ENCODE measurements around the gene SOCS3.

Gene SOCS3

DNA sequence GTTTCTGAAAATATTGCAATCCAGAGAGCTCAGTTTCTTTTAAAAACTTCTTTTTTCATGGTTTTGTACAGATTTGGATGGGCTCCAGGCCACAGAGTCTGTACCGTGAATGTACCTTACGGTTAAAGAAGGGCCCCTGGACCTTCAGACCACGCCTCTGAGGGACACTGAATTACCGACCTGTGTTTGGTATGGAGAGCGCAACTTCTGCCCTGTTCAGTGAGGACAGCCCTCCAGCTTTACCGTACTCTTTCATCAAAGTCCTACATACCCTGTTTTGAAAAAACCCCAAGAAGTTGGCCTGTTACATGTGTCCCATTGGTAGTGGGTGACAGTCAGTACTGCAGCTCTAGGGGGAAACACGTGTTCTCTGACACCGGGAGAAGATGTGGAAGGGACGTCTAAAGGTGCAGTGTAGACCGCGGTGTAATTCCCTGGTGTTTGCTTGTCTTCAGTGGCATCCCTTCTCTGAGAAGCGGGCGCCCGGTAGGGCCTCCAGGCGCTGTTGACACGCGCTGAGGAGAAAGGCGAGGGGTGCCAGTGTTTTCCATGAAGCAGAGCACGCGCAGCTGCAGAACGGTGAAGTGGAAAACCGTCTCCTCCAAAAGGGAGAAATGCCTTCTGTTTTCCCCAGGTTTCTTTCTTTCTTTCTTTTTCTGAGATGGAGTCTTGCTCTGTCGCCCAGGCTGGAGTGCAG is 24.8 kb upstream of the SOCS3 start:
- ATAC-seq (replicated peaks; ENCODE audit: extremely low read depth, poor library complexity, severe bottlenecking) (no peak), DNase-seq (ENCODE audit: low spot score in 2 of 2) (no peak)
- peak overlapping the region; percentile 57 for H3K4me3 Mint-ChIP-seq
- H3K36me3 Mint-ChIP-seq (ENCODE audit: insufficient read depth) = peaks cover 20% of the 10 kb centered on the region
- H3K27ac Mint-ChIP-seq (ENCODE audit: low read depth) = peak overlapping the region; percentile 64
- H3K9me3 Mint-ChIP-seq = no peaks in the 10 kb centered on the region
- H3K4me1 Mint-ChIP-seq = peaks cover 73% of the 10 kb centered on the region
- H3K27me3 Mint-ChIP-seq = no peaks in the 10 kb centered on the region

DNA sequence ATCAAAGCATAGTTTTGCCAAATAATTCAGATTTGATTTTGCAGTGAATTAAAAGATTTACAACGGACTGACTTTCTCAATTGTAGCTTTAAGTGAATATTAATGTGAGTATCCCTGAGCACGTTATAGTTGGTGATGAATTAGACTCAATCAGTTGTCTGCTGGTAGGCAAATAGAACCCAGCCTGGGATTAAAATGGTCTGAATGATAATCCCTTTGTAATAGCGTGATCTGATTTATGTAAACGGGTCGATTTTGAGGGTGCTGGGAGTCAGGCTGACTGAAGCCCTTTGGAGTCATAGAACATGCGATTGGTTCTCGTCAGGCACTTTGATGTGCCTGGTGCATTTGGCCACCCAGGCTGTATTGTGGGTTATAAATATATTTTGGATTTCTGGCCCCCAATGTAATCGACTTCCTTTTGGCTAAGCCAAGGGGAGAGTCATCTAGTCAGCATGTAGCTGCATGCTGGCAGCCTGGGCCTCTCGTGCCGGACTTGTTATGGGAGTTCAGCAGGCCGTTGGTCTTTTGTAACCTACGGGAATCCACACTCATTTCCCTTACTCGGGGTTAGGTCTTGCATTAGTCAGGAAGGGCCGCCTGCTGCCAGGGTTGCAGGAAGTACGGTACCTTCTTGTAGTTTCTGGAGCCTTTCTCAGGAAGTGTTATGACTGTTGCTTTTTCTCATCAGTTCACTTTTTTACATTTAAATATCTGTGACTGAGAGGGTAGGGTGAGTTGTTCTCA is 24.0 kb upstream of the SOCS3 start:
- DNase-seq (ENCODE audit: low spot score in 2 of 2) = no peak
- peak overlapping the region; percentile 57 for H3K4me3 Mint-ChIP-seq
- H3K4me1 Mint-ChIP-seq = peaks cover 79% of the 10 kb centered on the region
- peak overlapping the region; percentile 64 for H3K27ac Mint-ChIP-seq (ENCODE audit: low read depth)
- no peak for ATAC-seq (replicated peaks; ENCODE audit: extremely low read depth, poor library complexity, severe bottlenecking)
- no peaks in the 10 kb centered on the region for H3K9me3 Mint-ChIP-seq
- H3K27me3 Mint-ChIP-seq = no peaks in the 10 kb centered on the region
- peaks cover 22% of the 10 kb centered on the region for H3K36me3 Mint-ChIP-seq (ENCODE audit: insufficient read depth)

DNA sequence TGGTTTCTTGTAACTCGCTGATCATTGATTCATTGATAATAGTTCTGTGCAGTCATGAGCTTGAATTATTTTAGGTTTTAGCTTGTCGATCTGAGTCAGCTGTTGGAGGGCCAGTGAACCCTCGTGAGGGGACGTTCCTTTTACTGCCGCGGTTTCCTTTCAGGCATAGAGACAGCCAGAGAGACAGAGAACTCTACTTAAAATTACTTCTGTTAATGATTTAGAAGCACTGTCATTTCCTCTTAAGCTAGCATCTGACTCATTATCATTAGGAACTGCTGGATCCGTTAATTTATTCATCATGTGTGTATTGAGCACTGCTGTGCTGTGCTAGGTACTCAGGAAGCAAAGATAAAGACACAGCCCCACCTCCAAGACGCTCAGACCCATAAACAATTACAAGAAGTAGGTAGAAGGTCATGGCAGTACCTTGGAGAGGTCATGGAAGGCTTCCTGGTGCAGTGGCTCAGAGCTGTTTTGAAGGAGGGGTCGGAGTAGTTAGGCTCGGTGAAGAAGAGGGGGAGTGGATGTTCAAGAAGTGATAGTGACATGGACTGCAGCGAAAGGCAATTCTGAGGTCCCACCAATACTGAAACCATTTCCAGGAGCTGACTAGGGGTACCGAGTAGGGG is 21.8 kb upstream of the SOCS3 start:
- peak overlapping the region; percentile 96 for H3K4me3 Mint-ChIP-seq
- H3K27ac Mint-ChIP-seq (ENCODE audit: low read depth) = peak overlapping the region; percentile 71
- DNase-seq (ENCODE audit: low spot score in 2 of 2) (peak in 1 of 2 donors; percentile 32), ATAC-seq (replicated peaks; ENCODE audit: extremely low read depth, poor library complexity, severe bottlenecking) (peak; percentile 73)
- H3K9me3 Mint-ChIP-seq = no peaks in the 10 kb centered on the region
- H3K36me3 Mint-ChIP-seq (ENCODE audit: insufficient read depth) = peaks cover 24% of the 10 kb centered on the region
- H3K4me1 Mint-ChIP-seq = peaks cover 72% of the 10 kb centered on the region
- H3K27me3 Mint-ChIP-seq = no peaks in the 10 kb centered on the region

DNA sequence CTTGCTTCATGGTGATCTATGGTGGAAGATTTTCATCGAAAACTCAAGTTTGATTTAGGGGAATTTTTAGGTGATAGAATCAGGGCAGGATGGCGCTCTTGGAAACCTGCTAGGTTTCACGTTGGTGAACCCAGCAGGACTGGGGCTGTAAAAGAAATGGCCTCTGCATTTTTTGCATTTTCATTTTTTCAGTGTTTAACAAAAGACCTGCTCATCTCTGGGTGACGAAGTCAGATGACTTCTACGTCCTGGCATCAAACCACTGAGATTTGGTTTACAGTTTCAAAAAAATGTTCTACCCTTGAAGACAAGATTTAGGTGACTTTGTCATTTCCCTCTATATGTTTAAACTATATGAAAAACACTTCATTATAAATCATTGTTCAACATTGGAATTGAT is 20.5 kb upstream of the SOCS3 start:
- no peak for ATAC-seq (replicated peaks; ENCODE audit: extremely low read depth, poor library complexity, severe bottlenecking)
- Mint-ChIP-seq H3K4me3 (peak overlapping the region; percentile 96), H3K9me3 (no peaks in the 10 kb centered on the region), H3K27me3 (no peaks in the 10 kb centered on the region), H3K27ac (ENCODE audit: low read depth) (peak overlapping the region; percentile 71), H3K36me3 (ENCODE audit: insufficient read depth) (peaks cover 20% of the 10 kb centered on the region), H3K4me1 (peaks cover 60% of the 10 kb centered on the region)
- no peak for DNase-seq (ENCODE audit: low spot score in 2 of 2)

DNA sequence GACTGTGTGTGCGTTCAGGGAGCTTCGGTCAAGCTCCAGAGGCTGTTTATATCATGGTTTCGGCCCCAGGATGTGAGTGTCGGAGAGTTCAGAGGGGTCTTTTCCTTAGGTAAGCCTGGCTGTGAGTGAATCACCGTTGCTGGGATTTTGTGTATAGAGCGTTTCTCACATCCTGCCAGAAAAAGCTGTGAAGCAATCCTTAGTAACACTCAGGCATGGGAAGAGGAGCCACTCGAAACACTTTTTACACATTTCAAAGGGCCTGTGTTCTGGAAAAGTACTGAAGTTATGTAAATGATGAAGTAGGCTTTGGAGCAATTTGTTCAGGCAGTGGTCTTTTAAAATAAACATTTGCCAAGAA is 19.2 kb upstream of the SOCS3 start:
- Mint-ChIP-seq H3K4me3 (peak overlapping the region; percentile 96), H3K27me3 (no peaks in the 10 kb centered on the region), H3K4me1 (peaks cover 50% of the 10 kb centered on the region), H3K36me3 (ENCODE audit: insufficient read depth) (peaks cover 18% of the 10 kb centered on the region), H3K9me3 (no peaks in the 10 kb centered on the region), H3K27ac (ENCODE audit: low read depth) (peak overlapping the region; percentile 76)
- no peak for DNase-seq (ENCODE audit: low spot score in 2 of 2)
- ATAC-seq (replicated peaks; ENCODE audit: extremely low read depth, poor library complexity, severe bottlenecking) = no peak

DNA sequence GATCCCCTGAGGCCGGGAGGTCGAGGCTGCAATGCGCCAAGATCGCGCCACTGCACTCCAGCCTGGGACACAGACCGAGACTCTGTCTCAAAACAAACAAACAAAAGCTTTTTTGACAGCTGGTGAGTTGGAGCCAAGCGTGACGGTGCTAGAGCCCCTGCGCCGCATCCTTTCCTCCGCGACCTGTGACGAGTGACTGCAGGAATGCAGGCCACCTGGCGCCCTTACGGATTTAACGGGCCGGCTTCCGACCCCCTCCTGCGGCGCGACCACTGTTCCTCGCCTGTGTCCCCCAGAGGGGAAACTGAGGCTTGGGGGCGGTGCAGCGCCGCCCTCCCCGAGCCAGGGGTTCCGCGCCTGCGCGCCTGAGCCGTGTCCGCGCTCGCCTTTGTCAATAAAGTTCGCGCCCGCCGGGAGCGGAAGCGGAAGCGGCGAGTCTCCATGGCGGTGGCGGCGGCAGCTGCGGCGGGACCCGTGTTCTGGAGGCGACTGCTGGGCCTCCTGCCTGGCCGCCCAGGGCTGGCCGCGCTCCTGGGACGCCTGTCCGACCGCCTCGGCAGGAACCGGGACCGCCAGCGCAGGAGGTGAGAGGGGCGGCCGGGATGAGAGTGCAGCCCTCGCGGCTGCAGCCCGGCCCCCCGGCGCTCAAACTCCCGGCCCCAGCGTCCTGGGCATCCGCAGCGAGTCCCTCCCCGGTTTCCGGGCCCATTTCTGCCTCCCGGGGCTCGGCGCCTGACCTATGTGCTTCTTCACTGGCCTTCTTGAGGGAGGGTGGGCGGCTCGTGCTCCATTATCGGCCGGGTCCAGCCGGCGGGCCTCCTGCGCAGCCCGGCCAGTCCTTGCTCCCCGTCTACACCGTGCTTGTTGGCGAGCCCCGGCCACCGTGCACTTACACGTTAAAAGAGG is 18.6 kb upstream of the SOCS3 start, which contains the start of gene PGS1:
PGS1 (plus strand) TSS at position 425 of the 906 bp plus-strand sequence; CDS start at position 442, 17 bp downstream.
- Mint-ChIP-seq H3K36me3 (ENCODE audit: insufficient read depth) (peaks cover 18% of the 10 kb centered on the region), H3K27me3 (no peaks in the 10 kb centered on the region), H3K4me3 (peak within 1 kb of the TSS; percentile 96), H3K4me1 (peaks cover 44% of the 10 kb centered on the region), H3K27ac (ENCODE audit: low read depth) (peak within 1 kb of the TSS; percentile 76), H3K9me3 (no peaks in the 10 kb centered on the region)
- DNase-seq (ENCODE audit: low spot score in 2 of 2) (peak; percentile 69 to 76), ATAC-seq (replicated peaks; ENCODE audit: extremely low read depth, poor library complexity, severe bottlenecking) (peak; percentile 55)

DNA sequence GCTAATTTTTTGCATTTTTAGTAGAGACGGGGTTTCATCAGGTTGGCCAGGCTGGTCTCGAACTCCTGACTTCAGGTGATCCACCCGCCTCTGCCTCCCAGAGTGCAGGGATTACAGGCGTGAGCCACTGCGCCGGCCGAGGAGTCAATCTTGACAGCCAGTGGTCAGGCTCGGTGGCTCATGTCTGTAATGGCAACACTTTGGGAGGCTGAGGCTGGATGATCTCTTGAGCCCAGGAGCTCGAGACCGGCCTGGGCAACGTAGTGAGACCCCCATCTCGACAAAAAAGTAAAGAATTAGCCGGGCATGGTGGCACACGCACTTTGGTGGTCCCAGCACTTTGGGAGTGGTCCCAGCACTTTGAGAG is 18.0 kb upstream of the SOCS3 start:
- Mint-ChIP-seq H3K4me1 (peaks cover 38% of the 10 kb centered on the region), H3K27ac (ENCODE audit: low read depth) (no peak overlapping the region), H3K27me3 (no peaks in the 10 kb centered on the region), H3K9me3 (no peaks in the 10 kb centered on the region), H3K36me3 (ENCODE audit: insufficient read depth) (peaks cover 16% of the 10 kb centered on the region), H3K4me3 (peak overlapping the region; percentile 96)
- ATAC-seq (replicated peaks; ENCODE audit: extremely low read depth, poor library complexity, severe bottlenecking) (no peak), DNase-seq (ENCODE audit: low spot score in 2 of 2) (no peak)

DNA sequence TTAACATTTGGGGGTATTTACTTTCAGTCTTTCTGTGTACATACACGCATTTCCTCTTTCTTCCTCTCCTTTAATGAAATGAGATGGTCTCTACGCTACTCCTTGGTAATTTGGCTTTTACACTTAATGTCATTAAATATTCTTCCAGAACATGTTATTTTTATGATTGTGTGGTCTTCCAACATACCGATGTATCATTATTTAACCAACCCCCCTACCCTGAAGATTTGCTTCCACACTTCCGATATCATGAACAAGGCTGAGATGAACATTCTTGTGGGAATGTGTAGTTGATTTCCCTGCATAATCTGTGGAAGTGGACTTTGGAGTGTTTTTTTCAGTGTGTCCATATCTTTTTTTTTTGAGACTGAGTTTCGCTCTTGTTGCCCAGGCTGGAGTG is 16.3 kb upstream of the SOCS3 start:
- DNase-seq (ENCODE audit: low spot score in 2 of 2) = no peak
- Mint-ChIP-seq H3K27me3 (no peaks in the 10 kb centered on the region), H3K36me3 (ENCODE audit: insufficient read depth) (peaks cover 14% of the 10 kb centered on the region), H3K27ac (ENCODE audit: low read depth) (no peak overlapping the region), H3K4me3 (no peak overlapping the region), H3K9me3 (no peaks in the 10 kb centered on the region), H3K4me1 (peaks cover 22% of the 10 kb centered on the region)
- no peak for ATAC-seq (replicated peaks; ENCODE audit: extremely low read depth, poor library complexity, severe bottlenecking)

DNA sequence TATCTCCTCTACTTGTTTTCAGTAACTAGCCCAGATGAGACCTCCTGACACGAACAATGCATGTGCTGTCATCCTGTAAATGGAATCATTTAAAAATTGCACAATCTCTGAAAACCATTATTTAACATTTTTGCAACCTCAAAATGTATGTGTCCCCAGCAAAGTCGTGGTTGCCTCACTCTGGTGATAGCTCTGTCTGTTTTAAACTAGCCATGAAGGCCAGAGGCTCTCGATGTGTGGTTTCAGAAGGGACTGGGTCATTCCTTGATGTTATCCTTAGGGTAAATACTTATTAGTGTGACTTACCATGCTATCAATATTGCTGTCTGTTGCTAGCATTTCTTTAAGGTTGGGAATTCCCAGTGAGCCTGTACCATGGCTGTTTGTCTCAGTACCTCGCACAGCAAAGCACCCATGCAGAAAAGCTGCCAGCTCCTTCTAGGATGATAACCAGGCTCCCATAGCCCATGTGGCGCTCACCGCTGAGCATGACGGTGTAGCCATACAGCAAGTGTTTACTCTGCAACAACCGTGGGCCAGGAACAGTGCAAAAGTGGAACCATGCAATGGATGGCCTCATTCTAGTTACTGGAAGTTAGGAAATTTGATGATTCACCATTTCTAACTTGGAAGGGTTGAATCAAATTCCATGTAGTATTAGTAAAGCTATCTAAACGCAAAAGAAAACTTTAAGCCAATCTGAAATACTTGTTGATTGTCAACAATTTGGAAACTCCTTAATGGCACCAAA is 15.7 kb upstream of the SOCS3 start:
- no peak for DNase-seq (ENCODE audit: low spot score in 2 of 2)
- peaks cover 16% of the 10 kb centered on the region for H3K4me1 Mint-ChIP-seq
- no peak for ATAC-seq (replicated peaks; ENCODE audit: extremely low read depth, poor library complexity, severe bottlenecking)
- no peaks in the 10 kb centered on the region for H3K27me3 Mint-ChIP-seq
- H3K9me3 Mint-ChIP-seq = no peaks in the 10 kb centered on the region
- peaks cover 14% of the 10 kb centered on the region for H3K36me3 Mint-ChIP-seq (ENCODE audit: insufficient read depth)
- no peak overlapping the region for H3K27ac Mint-ChIP-seq (ENCODE audit: low read depth)
- no peak overlapping the region for H3K4me3 Mint-ChIP-seq

DNA sequence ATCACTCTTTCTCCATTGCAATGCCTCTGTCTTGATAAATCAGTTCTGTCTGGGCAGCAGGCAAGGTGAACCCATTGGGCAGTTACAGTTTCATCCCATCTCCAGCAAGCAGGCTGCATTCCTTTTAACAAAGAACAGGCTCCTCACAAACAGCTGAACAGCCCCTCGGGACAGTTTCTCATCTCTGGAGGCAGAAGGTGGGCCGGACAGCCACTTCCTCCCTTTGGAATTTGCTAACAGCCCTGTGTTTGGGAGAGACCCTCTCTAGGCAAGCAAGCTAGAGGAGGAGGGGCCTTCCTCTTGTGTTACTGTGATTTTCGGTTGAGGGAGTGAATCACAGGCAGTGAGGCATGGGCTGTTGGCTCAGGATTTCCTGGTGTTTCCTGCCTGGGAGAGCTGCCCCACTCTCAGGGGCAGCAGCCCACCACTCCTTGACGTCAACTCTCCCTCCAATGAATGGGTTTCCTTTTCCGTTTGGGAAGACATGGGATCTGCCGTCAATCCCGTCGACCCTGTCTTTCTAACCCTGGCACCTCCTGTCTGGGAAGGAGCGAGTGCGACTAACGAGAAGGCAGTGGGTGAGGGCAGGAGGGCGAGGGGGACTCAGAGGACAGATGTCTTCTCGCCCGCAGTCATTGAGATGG is 14.9 kb upstream of the SOCS3 start:
- H3K9me3 Mint-ChIP-seq = no peaks in the 10 kb centered on the region
- no peak overlapping the region for H3K27ac Mint-ChIP-seq (ENCODE audit: low read depth)
- H3K27me3 Mint-ChIP-seq = no peaks in the 10 kb centered on the region
- H3K36me3 Mint-ChIP-seq (ENCODE audit: insufficient read depth) = peaks cover 12% of the 10 kb centered on the region
- H3K4me3 Mint-ChIP-seq = no peak overlapping the region
- peaks cover 9% of the 10 kb centered on the region for H3K4me1 Mint-ChIP-seq
- ATAC-seq (replicated peaks; ENCODE audit: extremely low read depth, poor library complexity, severe bottlenecking) (no peak), DNase-seq (ENCODE audit: low spot score in 2 of 2) (no peak)

DNA sequence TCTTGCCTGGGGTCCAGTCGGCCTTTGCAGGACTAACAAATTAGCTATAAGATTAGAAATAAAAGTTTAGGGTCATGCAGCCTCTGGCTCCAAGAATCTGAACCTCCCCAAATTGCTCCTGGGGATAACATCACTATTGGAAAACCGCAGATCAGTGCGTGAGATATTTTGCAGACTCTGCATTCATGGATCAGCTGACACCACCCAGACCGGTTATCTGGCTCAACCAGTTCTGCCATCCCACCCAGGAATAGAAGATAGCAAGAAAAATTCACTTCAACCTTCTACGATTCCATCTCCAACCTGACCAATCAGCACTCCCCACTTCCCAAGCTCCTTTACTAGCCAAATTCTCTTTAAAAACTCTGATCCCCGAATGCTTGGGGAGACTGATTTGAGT is 14.3 kb upstream of the SOCS3 start:
- peaks cover 10% of the 10 kb centered on the region for H3K36me3 Mint-ChIP-seq (ENCODE audit: insufficient read depth)
- no peak for ATAC-seq (replicated peaks; ENCODE audit: extremely low read depth, poor library complexity, severe bottlenecking)

More for the DNA sequence above, 14.3 kb upstream of the SOCS3 start:
- Mint-ChIP-seq H3K4me3 (no peak overlapping the region), H3K4me1 (peaks cover 5% of the 10 kb centered on the region), H3K27me3 (no peaks in the 10 kb centered on the region), H3K27ac (ENCODE audit: low read depth) (no peak overlapping the region), H3K9me3 (no peaks in the 10 kb centered on the region)
- no peak for DNase-seq (ENCODE audit: low spot score in 2 of 2)

Measured in central memory CD8-positive, alpha-beta T cell (primary cell).